Measurements from ENCODE around the gene NET1.
"Not testable (repeated sequence)": the region's sequence is repeated elsewhere in the genome, so short reads cannot be mapped to it uniquely, and the experiment has no call there.

Gene NET1

DNA sequence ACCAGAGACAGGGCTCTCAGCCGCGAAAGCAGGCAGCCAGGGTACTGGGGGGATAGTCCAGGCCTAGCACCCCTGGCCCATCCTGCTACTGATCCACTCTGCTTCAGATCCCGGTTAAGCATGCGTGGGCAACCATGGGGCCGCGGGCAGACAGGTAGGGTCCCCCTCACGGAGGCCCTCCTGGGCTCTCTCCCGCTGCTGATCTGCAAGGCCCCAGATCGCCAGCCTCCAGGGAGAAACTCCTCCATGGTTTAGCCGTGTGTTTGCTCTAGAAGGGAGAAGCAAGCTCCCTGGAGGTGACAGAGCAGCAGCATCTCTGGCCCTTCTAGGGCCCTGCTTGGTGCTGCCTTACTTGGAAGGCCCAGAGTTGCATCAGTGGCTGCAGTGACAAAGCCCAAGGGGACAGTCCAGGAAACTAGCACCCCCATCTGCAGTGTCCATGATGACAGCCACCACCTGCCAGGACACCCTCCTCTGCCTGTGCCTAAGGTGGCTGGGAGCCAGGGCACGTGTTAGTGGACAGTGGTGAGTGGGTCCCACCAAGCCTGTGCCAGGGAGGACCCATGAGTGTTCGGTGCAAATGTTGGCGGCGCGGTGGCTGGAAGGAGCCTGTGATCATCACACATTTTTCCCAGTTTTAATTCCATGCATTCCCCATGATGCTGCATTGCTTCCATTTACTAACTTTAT, 57.9 kb downstream of the NET1 start:
- Histone ChIP-seq H4K20me1 (ENCODE audit: insufficient read depth) (no peaks in the 10 kb centered on the region), H3K27me3 (ENCODE audit: insufficient read depth, low read depth) (no peaks in the 10 kb centered on the region), H3K4me3 (IDR thresholded peaks at IDR 0.05; ENCODE audit: insufficient read depth, low read depth, low read length) (no peak overlapping the region), H3K4me2 (no peak overlapping the region), H3K4me1 (ENCODE audit: low read depth, poor library complexity, severe bottlenecking) (no peaks in the 10 kb centered on the region), H3K9ac (no peak overlapping the region), H2AFZ (ENCODE audit: low read depth) (no peak overlapping the region), H3K79me2 (ENCODE audit: insufficient read depth, low read depth) (no peaks in the 10 kb centered on the region), H3K27ac (no peak overlapping the region), H3K36me3 (ENCODE audit: insufficient read depth) (no peaks in the 10 kb centered on the region)
- TF ChIP-seq, protein P1, sequence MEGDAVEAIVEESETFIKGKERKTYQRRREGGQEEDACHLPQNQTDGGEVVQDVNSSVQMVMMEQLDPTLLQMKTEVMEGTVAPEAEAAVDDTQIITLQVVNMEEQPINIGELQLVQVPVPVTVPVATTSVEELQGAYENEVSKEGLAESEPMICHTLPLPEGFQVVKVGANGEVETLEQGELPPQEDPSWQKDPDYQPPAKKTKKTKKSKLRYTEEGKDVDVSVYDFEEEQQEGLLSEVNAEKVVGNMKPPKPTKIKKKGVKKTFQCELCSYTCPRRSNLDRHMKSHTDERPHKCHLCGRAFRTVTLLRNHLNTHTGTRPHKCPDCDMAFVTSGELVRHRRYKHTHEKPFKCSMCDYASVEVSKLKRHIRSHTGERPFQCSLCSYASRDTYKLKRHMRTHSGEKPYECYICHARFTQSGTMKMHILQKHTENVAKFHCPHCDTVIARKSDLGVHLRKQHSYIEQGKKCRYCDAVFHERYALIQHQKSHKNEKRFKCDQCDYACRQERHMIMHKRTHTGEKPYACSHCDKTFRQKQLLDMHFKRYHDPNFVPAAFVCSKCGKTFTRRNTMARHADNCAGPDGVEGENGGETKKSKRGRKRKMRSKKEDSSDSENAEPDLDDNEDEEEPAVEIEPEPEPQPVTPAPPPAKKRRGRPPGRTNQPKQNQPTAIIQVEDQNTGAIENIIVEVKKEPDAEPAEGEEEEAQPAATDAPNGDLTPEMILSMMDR (conservative IDR thresholded peaks at IDR 0.05; ENCODE audit: low read depth, low read length) = no peak

GRCh38 chr10:5474642-5475041, 62.3 kb downstream of the NET1 start:
- H3K4me2 ChIP-seq; H2AFZ ChIP-seq (ENCODE audit: low read depth); H3K9ac ChIP-seq; H4K20me1 ChIP-seq (ENCODE audit: insufficient read depth); H3K79me2 ChIP-seq (ENCODE audit: insufficient read depth, low read depth); H3K4me3 ChIP-seq (IDR thresholded peaks at IDR 0.05; ENCODE audit: insufficient read depth, low read depth, low read length); H3K4me1 ChIP-seq (ENCODE audit: low read depth, poor library complexity, severe bottlenecking); H3K27me3 ChIP-seq (ENCODE audit: insufficient read depth, low read depth); H3K27ac ChIP-seq; H3K36me3 ChIP-seq (ENCODE audit: insufficient read depth): not testable (repeated sequence)

GRCh38 chr10:5475088-5475487, 62.7 kb downstream of the NET1 start:
- not testable (repeated sequence) for H2AFZ ChIP-seq (ENCODE audit: low read depth); H3K79me2 ChIP-seq (ENCODE audit: insufficient read depth, low read depth); H3K4me1 ChIP-seq (ENCODE audit: low read depth, poor library complexity, severe bottlenecking); H3K4me2 ChIP-seq; H3K4me3 ChIP-seq (IDR thresholded peaks at IDR 0.05; ENCODE audit: insufficient read depth, low read depth, low read length); H3K27me3 ChIP-seq (ENCODE audit: insufficient read depth, low read depth); H3K36me3 ChIP-seq (ENCODE audit: insufficient read depth); H3K27ac ChIP-seq; H4K20me1 ChIP-seq (ENCODE audit: insufficient read depth); H3K9ac ChIP-seq

GRCh38 chr10:5475974-5476807, 63.8 kb downstream of the NET1 start:
- not testable (repeated sequence) for H3K27ac ChIP-seq; H3K9ac ChIP-seq; H3K27me3 ChIP-seq (ENCODE audit: insufficient read depth, low read depth); H3K4me2 ChIP-seq; H2AFZ ChIP-seq (ENCODE audit: low read depth); H4K20me1 ChIP-seq (ENCODE audit: insufficient read depth); H3K36me3 ChIP-seq (ENCODE audit: insufficient read depth); H3K4me1 ChIP-seq (ENCODE audit: low read depth, poor library complexity, severe bottlenecking); H3K79me2 ChIP-seq (ENCODE audit: insufficient read depth, low read depth); H3K4me3 ChIP-seq (IDR thresholded peaks at IDR 0.05; ENCODE audit: insufficient read depth, low read depth, low read length)

DNA sequence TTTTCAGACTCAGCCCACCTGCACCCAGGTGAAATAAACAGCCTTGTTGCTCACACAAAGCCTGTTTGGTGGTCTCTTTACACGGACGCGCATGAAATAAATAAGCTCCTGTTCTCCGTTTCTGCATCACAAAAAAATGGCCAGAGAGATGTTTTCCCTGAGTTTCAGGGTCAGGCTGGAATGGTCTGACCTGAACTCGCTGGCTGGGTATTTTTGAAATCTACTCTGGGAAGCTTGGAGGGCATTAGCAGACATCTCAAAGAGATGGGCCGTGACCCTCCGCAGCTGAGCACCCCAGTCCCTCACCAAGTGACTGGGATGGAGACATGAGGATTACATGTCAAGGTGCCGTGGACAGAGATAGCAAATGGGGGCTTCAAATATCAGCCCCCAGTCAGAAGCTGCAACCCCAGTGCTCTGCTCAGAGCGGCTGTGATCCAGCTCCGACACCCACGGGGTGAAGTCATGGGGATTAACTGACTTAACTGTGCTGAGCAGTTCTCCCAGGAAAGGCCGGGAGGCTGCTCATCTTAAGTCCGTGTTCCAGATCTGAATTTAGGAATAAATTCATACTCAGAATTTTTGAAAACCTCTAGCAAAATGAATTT, 64.7 kb downstream of the NET1 start:
- no peak overlapping the region for H3K4me3 ChIP-seq (IDR thresholded peaks at IDR 0.05; ENCODE audit: insufficient read depth, low read depth, low read length)
- H3K79me2 ChIP-seq (ENCODE audit: insufficient read depth, low read depth) = no peaks in the 10 kb centered on the region
- no peak overlapping the region for H2AFZ ChIP-seq (ENCODE audit: low read depth)
- H4K20me1 ChIP-seq (ENCODE audit: insufficient read depth) = no peaks in the 10 kb centered on the region
- H3K4me2 ChIP-seq = no peak overlapping the region
- TF ChIP-seq, protein P1 (conservative IDR thresholded peaks at IDR 0.05; ENCODE audit: low read depth, low read length) = no peak
- H3K9ac ChIP-seq = no peak overlapping the region
- H3K27me3 ChIP-seq (ENCODE audit: insufficient read depth, low read depth) = no peaks in the 10 kb centered on the region
- H3K36me3 ChIP-seq (ENCODE audit: insufficient read depth) = no peaks in the 10 kb centered on the region
- H3K4me1 ChIP-seq (ENCODE audit: low read depth, poor library complexity, severe bottlenecking) = no peaks in the 10 kb centered on the region
- H3K27ac ChIP-seq = no peak overlapping the region

Data from KMS-11 (cell line).